ENCODE results near the gene ZNF283. TPM values are rescaled to one million over a fixed set of nuclear protein-coding genes. Genes with fewer than 3 reads are reported as not detected.

Gene ZNF283
- total and polyA plus RNA-seq, 2 donors (not counting 1 experiment from before 2014, with no cell fraction given): 2.1 to 20.8 TPM

GRCh38 chr19:43784981-43785808 is 41.9 kb upstream of the ZNF283 start:
- no peaks in the 10 kb centered on the region for H3K27me3 ChIP-seq (replicated peaks in 1 of 4; ENCODE audit: control extremely low read depth in 1 of 4, control insufficient read depth in 3 of 4, insufficient read depth in 4 of 4, low read length in 3 of 4)
- Mint-ChIP-seq H3K4me1 (peaks cover 47% of the 10 kb centered on the region), H3K4me3 (peak overlapping the region; percentile 68), H3K9me3 (ENCODE audit: insufficient read depth) (no peaks in the 10 kb centered on the region), H3K27me3 (no peaks in the 10 kb centered on the region), H3K27ac (peak overlapping the region; percentile 99)
- H2AFZ ChIP-seq (ENCODE audit: insufficient read depth, low read depth, low read length, poor library complexity, severe bottlenecking): peak overlapping the region; percentile 57
- peak overlapping the region; percentile 85 for H3K4me2 ChIP-seq (replicated peaks; ENCODE audit: low read depth, low read length, poor library complexity, severe bottlenecking)
- no peaks in the 10 kb centered on the region for H3K36me3 ChIP-seq (replicated peaks in 1 of 2; ENCODE audit: control extremely low read depth in 1 of 2, control insufficient read depth in 1 of 2, extremely low read depth in 1 of 2, insufficient read depth in 2 of 2, low read length in 1 of 2)
- WGBS (ENCODE audit: insufficient coverage): 29% methylated on average over 8 of the region's 10 CpGs
- TF ChIP-seq EZH2 (IDR thresholded peaks at IDR 0.05; ENCODE audit: borderline replicate concordance, insufficient read depth, low read depth, low read length, poor library complexity, severe bottlenecking): no peak
- TF ChIP-seq CTCF (IDR thresholded peaks at IDR 0.05): peak; percentile 99
- DNase-seq: peak; percentile 84
- intact Hi-C loops (cut with micrococcal nuclease): loop anchor here (1.0 to 10.0 kb wide), 3 partner anchors 40 to 340 kb away; no protein-coding TSS in a partner anchor
- ChIA-PET CTCF (interaction anchor here (0.5 to 11.3 kb wide), 15 partner anchors 12 to 339 kb away, joined by 3 to 237 read pairs (median 4); partner anchors contain the start of gene SMG9), POLR2A (interaction anchor here (0.8 to 9.3 kb wide), 4 partner anchors 32 to 1715 kb away, joined by 7 to 89 read pairs (median 14); partner anchors contain the start of genes BLOC1S3 and SMG9)
- no peaks in the 10 kb centered on the region for H4K20me1 ChIP-seq (ENCODE audit: control insufficient read depth, insufficient read depth, low read length, poor library complexity, severe bottlenecking)
- H3K4me3 ChIP-seq (ENCODE audit: control extremely low read depth in 1 of 5, extremely low read depth in 1 of 5, insufficient read depth in 1 of 5, low read depth in 2 of 5, low read length in 4 of 5): no peak overlapping the region
- no peaks in the 10 kb centered on the region for H3K9me3 ChIP-seq (ENCODE audit: control extremely low read depth in 1 of 3, control insufficient read depth in 2 of 3, insufficient read depth in 1 of 3, low read length in 2 of 3)
- peak overlapping the region; percentile 21 for H3K9ac ChIP-seq (ENCODE audit: low read length)
- H3K4me1 ChIP-seq (ENCODE audit: control insufficient read depth in 2 of 2, insufficient read depth in 2 of 2, low read length in 2 of 2): peaks cover 38 to 51% of the 10 kb centered on the region in 2 donors
- ATAC-seq (ENCODE audit: low read depth): peak; percentile 25
- H3K79me2 ChIP-seq (ENCODE audit: control insufficient read depth, insufficient read depth, low read length): peaks cover 12% of the 10 kb centered on the region
- H3K27ac ChIP-seq (ENCODE audit: low read length in 2 of 2): peak overlapping the region; percentile 73 to 85

GRCh38 chr19:43786665-43787064 is 40.5 kb upstream of the ZNF283 start:
- no peak for ATAC-seq (ENCODE audit: low read depth)
- no peak for TF ChIP-seq CTCF (IDR thresholded peaks at IDR 0.05)
- no peak for TF ChIP-seq EZH2 (IDR thresholded peaks at IDR 0.05; ENCODE audit: borderline replicate concordance, insufficient read depth, low read depth, low read length, poor library complexity, severe bottlenecking)
- WGBS (ENCODE audit: insufficient coverage): no CpG with 5 or more reads among the region's 1 CpG

More at GRCh38 chr19:43786665-43787064, 40.5 kb upstream of the ZNF283 start:
- intact Hi-C loops (cut with micrococcal nuclease): loop anchor here (10.0 kb wide), 1 partner anchor 342 kb away; no protein-coding TSS in a partner anchor
- Histone ChIP-seq H3K79me2 (ENCODE audit: control insufficient read depth, insufficient read depth, low read length) (no peaks in the 10 kb centered on the region), H2AFZ (ENCODE audit: insufficient read depth, low read depth, low read length, poor library complexity, severe bottlenecking) (no peak overlapping the region), H3K9ac (ENCODE audit: low read length) (no peak overlapping the region), H3K36me3 (replicated peaks in 1 of 2; ENCODE audit: control extremely low read depth in 1 of 2, control insufficient read depth in 1 of 2, extremely low read depth in 1 of 2, insufficient read depth in 2 of 2, low read length in 1 of 2) (no peaks in the 10 kb centered on the region), H3K4me1 (ENCODE audit: control insufficient read depth in 2 of 2, insufficient read depth in 2 of 2, low read length in 2 of 2) (peaks cover 30 to 39% of the 10 kb centered on the region in 2 donors), H3K9me3 (ENCODE audit: control extremely low read depth in 1 of 3, control insufficient read depth in 2 of 3, insufficient read depth in 1 of 3, low read length in 2 of 3) (no peaks in the 10 kb centered on the region), H3K27ac (ENCODE audit: low read length in 2 of 2) (no peak overlapping the region), H3K27me3 (replicated peaks in 1 of 4; ENCODE audit: control extremely low read depth in 1 of 4, control insufficient read depth in 3 of 4, insufficient read depth in 4 of 4, low read length in 3 of 4) (no peaks in the 10 kb centered on the region), H3K4me3 (ENCODE audit: control extremely low read depth in 1 of 5, extremely low read depth in 1 of 5, insufficient read depth in 1 of 5, low read depth in 2 of 5, low read length in 4 of 5) (no peak overlapping the region), H4K20me1 (ENCODE audit: control insufficient read depth, insufficient read depth, low read length, poor library complexity, severe bottlenecking) (no peaks in the 10 kb centered on the region), H3K4me2 (replicated peaks; ENCODE audit: low read depth, low read length, poor library complexity, severe bottlenecking) (no peak overlapping the region)
- peak overlapping the region; percentile 18 for H3K27ac Mint-ChIP-seq
- H3K9me3 Mint-ChIP-seq (ENCODE audit: insufficient read depth): no peaks in the 10 kb centered on the region
- no peak overlapping the region for H3K4me3 Mint-ChIP-seq
- H3K4me1 Mint-ChIP-seq: peaks cover 38% of the 10 kb centered on the region
- ChIA-PET POLR2A (interaction anchor here (0.5 kb wide), 1 partner anchor 26 kb away, joined by 5 read pairs; no protein-coding TSS in a partner anchor), CTCF (interaction anchor here (0.7 to 2.2 kb wide), 6 partner anchors 23 to 348 kb away, joined by 3 to 27 read pairs (median 3); no protein-coding TSS in a partner anchor)
- H3K27me3 Mint-ChIP-seq: no peaks in the 10 kb centered on the region
- DNase-seq: no peak
